Lung (tissue), 12 donors: ENCODE measurements around the gene ASRGL1. TPM values are rescaled to one million over a fixed set of nuclear protein-coding genes. Genes with fewer than 3 reads are reported as not detected.

Source experiments
- ATAC-seq: fragments of 200-7000 bp; cut with Tn5 transposase; one replicate; pipeline ENCODE4 v1.9.1; 2020; ENCODE audit warnings: moderate number of reproducible peaks; ENCODE audit not compliant: insufficient read depth, low FRiP score
- DNase-seq, 3 donors: peaks; one replicate each; pipeline ENCODE4 v3.0.0-alpha.2; 2013 to 2017
- H3K27ac ChIP-seq, 2 donors: one replicate each; pipeline ENCODE4 v1.5.1; 2013; ENCODE audit warnings: mild to moderate bottlenecking in 2 of 2, moderate library complexity in 2 of 2, control low read depth in 1 of 2, inconsistent platforms in 1 of 2, low read depth in 1 of 2, low read length in 1 of 2
- H3K27me3 ChIP-seq, 3 donors: one replicate each; pipeline ENCODE4 v1.5.1; 2013; ENCODE audit warnings: low read length in 2 of 3; ENCODE audit not compliant: control insufficient read depth in 3 of 3, insufficient read depth in 3 of 3
- H3K36me3 ChIP-seq, 4 donors: one replicate each; pipeline ENCODE4 v1.5.1; 2013; ENCODE audit warnings: low read length in 4 of 4, mild to moderate bottlenecking in 1 of 4, moderate library complexity in 1 of 4; ENCODE audit not compliant: control insufficient read depth in 4 of 4, insufficient read depth in 4 of 4
- H3K4me1 ChIP-seq, 5 donors: one replicate each; pipeline ENCODE4 v1.5.1; 2013; ENCODE audit warnings: low read length in 5 of 5, mild to moderate bottlenecking in 2 of 5, moderate library complexity in 1 of 5; ENCODE audit not compliant: control insufficient read depth in 5 of 5, insufficient read depth in 5 of 5
- H3K4me3 ChIP-seq: one replicate; pipeline ENCODE4 v1.5.1; 2013; ENCODE audit warnings: mild to moderate bottlenecking, control low read depth, moderate library complexity
- H3K9ac ChIP-seq, 2 donors: one replicate each; pipeline ENCODE4 v1.5.1; 2013; ENCODE audit warnings: low read length in 2 of 2, control low read depth in 1 of 2; ENCODE audit not compliant: insufficient read depth in 1 of 2
- H3K9me3 ChIP-seq, 4 donors: one replicate each; pipeline ENCODE4 v1.5.1; 2013; ENCODE audit warnings: low read length in 3 of 4, mild to moderate bottlenecking in 1 of 4, moderate library complexity in 1 of 4; ENCODE audit not compliant: control insufficient read depth in 4 of 4, insufficient read depth in 3 of 4
- CTCF ChIP-seq: IDR thresholded peaks from 2 replicates; pipeline ENCODE4 v1.5.1; 2012; ENCODE audit warnings: mild to moderate bottlenecking; ENCODE audit errors: control extremely low read depth, extremely low read depth
- WGBS, 2 donors: extraction: QIAGEN DNeasy Blood & Tissue Kit; methylation state at CpG; one replicate each; pipeline ENCODE4 v1.1.7; 2013; 5-methylcytosine and 5-hydroxymethylcytosine counted together
- polyA plus RNA-seq, 2 donors: library from polyadenylated mRNA; stranded (reverse); fragments of 200-250 nt; gene quantifications; one replicate each; pipeline ENCODE4 v1.2.1, GENCODE V29; 2013
- total RNA-seq, 2 donors: library from RNA; depleted of rRNA in 1 of 2; stranded (reverse); fragments of >200 nt in 1 of 2; gene quantifications; one replicate each; pipeline ENCODE4 v1.2.1, GENCODE V29; 2014 to 2021
- donor health status: control.
- donor health status: control.
- donor health status: Bipolar disorder and iron deficiency.
- donor health status: healthy.
- donor health status: DM: yes; HTN: yes; CAD: no.

ASRGL1 gene
- total and polyA plus RNA-seq, 4 donors: 6.3 to 36.1 (median 28.2) TPM

GRCh38 chr11:62352355-62353336, 15.4 kb downstream of the ASRGL1 start:
- H3K4me1 ChIP-seq: no peaks in the 10 kb centered on the region
- WGBS, 2 donors: 90 to 92% methylated on average over 9 of the region's 9 CpGs

GRCh38 chr11:62353841-62354240, 16.6 kb downstream of the ASRGL1 start:
- peak in 2 of 3 donors; percentile 30 to 69 for DNase-seq
- Histone ChIP-seq H3K9ac (no peak overlapping the region), H3K27me3 (peaks cover 0 to 43% (median 0%) of the 10 kb centered on the region in 3 donors), H3K27ac (no peak overlapping the region), H3K36me3 (peaks cover 0 to 6% (median 1%) of the 10 kb centered on the region in 4 donors), H3K9me3 (no peaks in the 10 kb centered on the region), H3K4me1 (no peaks in the 10 kb centered on the region), H3K4me3 (no peak overlapping the region)
- no peak for TF ChIP-seq CTCF
- no peak for ATAC-seq
- WGBS, 2 donors: 97 to 100% methylated on average over 1 of the region's 1 CpG

More at GRCh38 chr11:62352355-62353336, 15.4 kb downstream of the ASRGL1 start:
- H3K36me3 ChIP-seq: peaks cover 0 to 2% (median 0%) of the 10 kb centered on the region in 4 donors
- no peak overlapping the region for H3K27ac ChIP-seq
- TF ChIP-seq CTCF: no peak
- no peaks in the 10 kb centered on the region for H3K9me3 ChIP-seq
- H3K9ac ChIP-seq: no peak overlapping the region
- no peak overlapping the region for H3K4me3 ChIP-seq
- H3K27me3 ChIP-seq: peaks cover 0 to 44% (median 0%) of the 10 kb centered on the region in 3 donors
- ATAC-seq (no peak), DNase-seq (no peak)

- no peak for TF ChIP-seq CTCF
- Histone ChIP-seq H3K27ac (no peak overlapping the region), H3K4me1 (no peaks in the 10 kb centered on the region), H3K36me3 (peaks cover 0 to 5% (median 1%) of the 10 kb centered on the region in 4 donors), H3K27me3 (peaks cover 0 to 31% (median 4%) of the 10 kb centered on the region in 3 donors), H3K4me3 (no peak overlapping the region), H3K9me3 (no peaks in the 10 kb centered on the region), H3K9ac (no peak overlapping the region)
- DNase-seq: no peak
- ATAC-seq: no peak
- WGBS, 2 donors: 95 to 96% methylated on average over 5 to 7 of the region's 7 CpGs
These were observed 21.0 kb downstream of the ASRGL1 start for GRCh38 chr11:62358273-62358672.
